Endothelial cell of umbilical vein (primary cell): ENCODE data around the gene LARGE1. TPM values are rescaled to one million over a fixed set of nuclear protein-coding genes. Genes with fewer than 3 reads are reported as not detected.

Experiments
- BruUV-seq: library from RNA; stranded (reverse); fragments of 400-500 nt; replicated peaks from 2 replicates; lab custom pipeline; 2021; lab: Mats Ljungman, UMichigan
- CTCF ChIA-PET: fragments of 300-600, 350-600 bp; sonication (Branson Sonifier 250); formaldehyde crosslinking; loops from one replicate; lab custom pipeline; 2021; ENCODE audit warnings: antibody characterized with exemption, inconsistent platforms; lab: Charles Lee
- POLR2A ChIA-PET: fragments of 300-600, 350-600 bp; sonication (Branson Sonifier 250); formaldehyde crosslinking; loops from one replicate; lab custom pipeline; 2021; ENCODE audit warnings: antibody characterized with exemption, inconsistent platforms; lab: Charles Lee
- DNase-seq: peaks from one replicate; pipeline ENCODE4 v3.0.0-alpha.2; 2011; ENCODE audit warnings: low read depth, low spot score
- FAIRE-seq: peaks from 2 replicates; lab custom pipeline; 2011; peaks lifted over from hg19 to GRCh38; lab: Jason Lieb, UNC
- H2AFZ ChIP-seq: 2 replicates; pipeline ENCODE4 v1.6.0; 2012; ENCODE audit warnings: low read depth, low read length, control low read depth, inconsistent platforms
- H3K27ac ChIP-seq: 2 replicates; pipeline ENCODE4 v1.5.1; 2011; ENCODE audit warnings: low read depth, mild to moderate bottlenecking, control low read depth, low read length, moderate library complexity; ENCODE audit not compliant: insufficient read depth
- H3K27me3 ChIP-seq, 2 experiments: 2 replicates each; pipeline versions ENCODE4 v1.6.0 to v1.6.1; 2011; ENCODE audit warnings: low read length in 2 of 2, mixed read lengths in 1 of 2; ENCODE audit not compliant: control insufficient read depth in 2 of 2, insufficient read depth in 2 of 2
- H3K36me3 ChIP-seq, 2 experiments: 2 replicates in 1 of 2; 3 replicates in 1 of 2; pipeline ENCODE4 v1.5.1; 2011; ENCODE audit warnings: low read length in 2 of 2, mild to moderate bottlenecking in 1 of 2, moderate library complexity in 1 of 2; ENCODE audit not compliant: control insufficient read depth in 2 of 2, insufficient read depth in 2 of 2; ENCODE audit errors: extremely low read depth in 1 of 2
- H3K4me1 ChIP-seq: 3 replicates; pipeline ENCODE4 v1.5.1; 2011; ENCODE audit warnings: mild to moderate bottlenecking, low read length; ENCODE audit not compliant: control insufficient read depth, insufficient read depth; ENCODE audit errors: extremely low read depth
- H3K4me2 ChIP-seq: 2 replicates; pipeline ENCODE4 v1.6.1; 2011; ENCODE audit warnings: low read length, control low read depth, mixed read lengths; ENCODE audit not compliant: insufficient read depth
- H3K4me3 ChIP-seq, 3 experiments: fragments of 200-600 bp in 1 of 3; sonication (generic), shearing (Covaris generic) in 1 of 3; replicated peaks in 1 of 3; 2 replicates each; pipeline ENCODE4 v1.5.1; 2011 to 2016; ENCODE audit warnings: control low read depth in 3 of 3, low read length in 3 of 3, mild to moderate bottlenecking in 2 of 3, inconsistent platforms in 1 of 3, low read depth in 1 of 3, moderate library complexity in 1 of 3; ENCODE audit not compliant: insufficient read depth in 1 of 3
- H3K79me2 ChIP-seq: 2 replicates; pipeline ENCODE4 v1.6.0; 2012; ENCODE audit warnings: low read length, inconsistent platforms; ENCODE audit not compliant: control insufficient read depth, insufficient read depth
- H3K9ac ChIP-seq: replicated peaks from 2 replicates; pipeline ENCODE3; 2011; ENCODE audit warnings: low read length, control low read depth; ENCODE audit not compliant: insufficient read depth; ENCODE audit errors: extremely low read depth
- H3K9me1 ChIP-seq: replicated peaks from 3 replicates; pipeline ENCODE4 v1.6.0; 2011; ENCODE audit warnings: mild to moderate bottlenecking, low read length; ENCODE audit not compliant: control insufficient read depth, insufficient read depth; ENCODE audit errors: extremely low read depth
- H3K9me3 ChIP-seq: replicated peaks from 2 replicates; pipeline ENCODE4 v1.5.1; 2012; ENCODE audit warnings: low read length, inconsistent platforms; ENCODE audit not compliant: control insufficient read depth, insufficient read depth
- H4K20me1 ChIP-seq: replicated peaks from 2 replicates; pipeline ENCODE3; 2011; ENCODE audit warnings: mild to moderate bottlenecking, low read length; ENCODE audit not compliant: control insufficient read depth, insufficient read depth; ENCODE audit errors: extremely low read depth
- EZH2 ChIP-seq: IDR thresholded peaks from 2 replicates; pipeline ENCODE4 v1.6.1; 2012; ENCODE audit warnings: borderline replicate concordance, low read depth, mild to moderate bottlenecking, moderate library complexity, low read length, inconsistent platforms; ENCODE audit not compliant: severe bottlenecking
- JUN ChIP-seq: IDR thresholded peaks from 2 replicates; pipeline ENCODE4 v1.6.1; 2011; ENCODE audit warnings: borderline replicate concordance, low read depth; ENCODE audit not compliant: insufficient read length, insufficient read depth
- MAX ChIP-seq: IDR thresholded peaks from 2 replicates; pipeline ENCODE4 v1.6.1; 2011; ENCODE audit not compliant: insufficient read depth, insufficient read length
- MYC ChIP-seq: IDR thresholded peaks from one replicate; pipeline ENCODE4 v1.6.1; 2011; ENCODE audit warnings: mild to moderate bottlenecking, low read depth, low read length
- POLR2A ChIP-seq: IDR thresholded peaks from 2 replicates; pipeline ENCODE4 v1.6.1; 2012; ENCODE audit warnings: low read depth, mild to moderate bottlenecking, control low read depth, low read length
- POLR2AphosphoS5 ChIP-seq: IDR thresholded peaks from 2 replicates; pipeline ENCODE4 v1.6.1; 2012; ENCODE audit warnings: low read depth, mild to moderate bottlenecking, control low read depth, low read length, moderate library complexity; ENCODE audit not compliant: insufficient read depth
- dilution Hi-C: fragments of 300-500 bp; cut with MboI; formaldehyde crosslinking; loops from one replicate; pipeline ENCODE4 v1.15.0; 2019; ENCODE audit warnings: low sequenced_read_pairs; ENCODE audit not compliant: extremely low pct_ligation_motif_present
- intact Hi-C: fragments of 100-400 bp; cut with micrococcal nuclease; formaldehyde crosslinking; loops from one replicate; pipeline ENCODE4 v1.10.0; 2022
- polyA plus RNA-seq, 4 experiments: library from polyadenylated mRNA; depleted of rRNA in 3 of 4; stranded (reverse) in 3 of 4; unstranded in 1 of 4; fragments of >200 nt; gene quantifications; 2 replicates each; pipeline versions ENCODE4 v1.2.1 to v1.2.3, GENCODE V29; 2011 to 2012; ENCODE audit warnings: missing spikeins in 1 of 4
- total RNA-seq: library from RNA; stranded (reverse); gene quantifications from 2 replicates; pipeline ENCODE4 v1.2.3, GENCODE V29; 2021
- TF ChIP-seq, protein P1 (sequence below), 2 donors: IDR thresholded peaks; 1 replicate in 1 of 2; 2 replicates in 1 of 2; pipeline ENCODE4 v1.5.1; 2011; ENCODE audit warnings: low read length in 2 of 2, mild to moderate bottlenecking in 2 of 2, moderate library complexity in 2 of 2, control low read depth in 1 of 2, inconsistent platforms in 1 of 2, low read depth in 1 of 2; ENCODE audit not compliant: insufficient read depth in 1 of 2; ENCODE audit errors: extremely low read depth in 1 of 2

The LARGE1 gene
- total and polyA plus RNA-seq, 2 donors (not counting 3 experiments of a cell fraction or from before 2014, with no cell fraction given), result 0.95 to 4.4 TPM

DNA sequence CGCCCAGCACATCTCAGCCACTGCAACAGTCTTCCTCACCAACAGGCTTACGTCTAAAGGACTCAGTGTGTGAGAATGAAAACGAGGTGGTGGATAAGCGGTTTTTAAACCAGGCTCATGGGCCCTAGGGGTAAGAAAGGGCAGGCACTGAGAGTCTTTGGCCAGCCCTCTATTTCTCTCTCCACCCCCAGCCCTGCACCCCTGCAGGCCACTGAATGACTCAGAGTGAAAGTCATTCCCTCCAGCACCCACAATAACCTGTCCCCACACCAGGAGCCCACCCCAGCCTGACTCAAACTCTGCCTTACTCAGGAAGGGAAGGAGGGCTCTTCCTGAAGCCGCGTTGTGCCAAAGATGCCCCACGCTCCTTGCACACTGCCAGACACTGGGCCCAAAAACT, 72.0 kb downstream of the LARGE1 start:
- no peaks in the 10 kb centered on the region for H3K36me3 ChIP-seq
- no peaks in the 10 kb centered on the region for H3K9me1 ChIP-seq
- no peaks in the 10 kb centered on the region for H3K27me3 ChIP-seq
- BruUV-seq, result no TSS peak
- no peak overlapping the region for H2AFZ ChIP-seq
- no peak overlapping the region for H3K9ac ChIP-seq
- CTCF ChIA-PET, result no interaction called here
- TF ChIP-seq EZH2, result no peak
- H4K20me1 ChIP-seq, result no peaks in the 10 kb centered on the region
- no peaks in the 10 kb centered on the region for H3K9me3 ChIP-seq
- H3K27ac ChIP-seq, result no peak overlapping the region
- H3K4me3 ChIP-seq, result no peak overlapping the region
- FAIRE-seq (no peak), DNase-seq (no peak)
- H3K4me2 ChIP-seq, result no peak overlapping the region
- dilution Hi-C loops, result no loop called here
- POLR2A ChIA-PET, result no interaction called here
- no peaks in the 10 kb centered on the region for H3K79me2 ChIP-seq
- intact Hi-C loops, result no loop called here
- no peaks in the 10 kb centered on the region for H3K4me1 ChIP-seq

- dilution Hi-C loops, result no loop called here
- no peak overlapping the region for H2AFZ ChIP-seq
These were observed 76.0 kb downstream of the LARGE1 start for GRCh38 chr22:33844273-33844672.

More at GRCh38 chr22:33844273-33844672, 76.0 kb downstream of the LARGE1 start:
- Histone ChIP-seq H3K27me3 (no peaks in the 10 kb centered on the region), H3K79me2 (no peaks in the 10 kb centered on the region), H3K9me3 (no peaks in the 10 kb centered on the region), H3K27ac (no peak overlapping the region), H3K4me1 (no peaks in the 10 kb centered on the region), H3K9ac (no peak overlapping the region), H3K36me3 (no peaks in the 10 kb centered on the region), H4K20me1 (no peaks in the 10 kb centered on the region), H3K4me3 (no peak overlapping the region), H3K9me1 (no peaks in the 10 kb centered on the region), H3K4me2 (no peak overlapping the region)
- BruUV-seq, result no TSS peak
- intact Hi-C loops, result no loop called here
- no peak for DNase-seq
- CTCF ChIA-PET, result no interaction called here
- POLR2A ChIA-PET, result no interaction called here
- FAIRE-seq, result no peak
- TF ChIP-seq EZH2, result no peak
- TF ChIP-seq MYC, result no peak
- no peak for TF ChIP-seq JUN
- TF ChIP-seq MAX, result no peak
- TF ChIP-seq POLR2AphosphoS5, result no peak
- TF ChIP-seq, protein P1, sequence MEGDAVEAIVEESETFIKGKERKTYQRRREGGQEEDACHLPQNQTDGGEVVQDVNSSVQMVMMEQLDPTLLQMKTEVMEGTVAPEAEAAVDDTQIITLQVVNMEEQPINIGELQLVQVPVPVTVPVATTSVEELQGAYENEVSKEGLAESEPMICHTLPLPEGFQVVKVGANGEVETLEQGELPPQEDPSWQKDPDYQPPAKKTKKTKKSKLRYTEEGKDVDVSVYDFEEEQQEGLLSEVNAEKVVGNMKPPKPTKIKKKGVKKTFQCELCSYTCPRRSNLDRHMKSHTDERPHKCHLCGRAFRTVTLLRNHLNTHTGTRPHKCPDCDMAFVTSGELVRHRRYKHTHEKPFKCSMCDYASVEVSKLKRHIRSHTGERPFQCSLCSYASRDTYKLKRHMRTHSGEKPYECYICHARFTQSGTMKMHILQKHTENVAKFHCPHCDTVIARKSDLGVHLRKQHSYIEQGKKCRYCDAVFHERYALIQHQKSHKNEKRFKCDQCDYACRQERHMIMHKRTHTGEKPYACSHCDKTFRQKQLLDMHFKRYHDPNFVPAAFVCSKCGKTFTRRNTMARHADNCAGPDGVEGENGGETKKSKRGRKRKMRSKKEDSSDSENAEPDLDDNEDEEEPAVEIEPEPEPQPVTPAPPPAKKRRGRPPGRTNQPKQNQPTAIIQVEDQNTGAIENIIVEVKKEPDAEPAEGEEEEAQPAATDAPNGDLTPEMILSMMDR (IDR thresholded peaks at IDR 0.05; ENCODE audit: extremely low read depth in 1 of 2, insufficient read depth in 1 of 2, low read depth in 1 of 2, low read length in 2 of 2), result no peak
- TF ChIP-seq POLR2A, result no peak
